Esophagus squamous epithelium (tissue), 5 donors: ENCODE data around the gene MATN1. TPM values are rescaled to one million over a fixed set of nuclear protein-coding genes. Genes with fewer than 3 reads are reported as not detected.

Experiments
- DNase-seq: peaks from one replicate; lab custom pipeline; 2025; lab: John Stamatoyannopoulos, UW
- H3K27ac ChIP-seq, 4 donors: fragments of 200-600 bp; sonication (generic); one replicate each; pipeline ENCODE4 v1.5.1; 2016 to 2019; ENCODE audit warnings: mild to moderate bottlenecking in 1 of 4
- H3K27me3 ChIP-seq, 4 donors: fragments of 200-600 bp; sonication (generic); 1 replicate in 3 of 4; 2 replicates in 1 of 4; pipeline versions ENCODE4 v1.5.1 to v1.6.0; 2017 to 2021; ENCODE audit warnings: antibody characterized with exemption in 1 of 4
- H3K36me3 ChIP-seq, 3 donors: fragments of 200-600 bp; sonication (generic); one replicate each; pipeline ENCODE4 v1.5.1; 2016 to 2019
- H3K4me1 ChIP-seq, 3 donors: fragments of 200-600 bp; sonication (generic); one replicate each; pipeline ENCODE4 v1.5.1; 2017 to 2019
- H3K4me3 ChIP-seq, 4 donors: fragments of 200-600 bp; sonication (generic); 1 replicate in 3 of 4; 2 replicates in 1 of 4; pipeline ENCODE4 v1.5.1; 2016 to 2019; ENCODE audit warnings: mild to moderate bottlenecking in 2 of 4, moderate library complexity in 1 of 4
- H3K9me3 ChIP-seq, 3 donors: fragments of 200-600 bp; sonication (generic); one replicate each; pipeline ENCODE4 v1.5.1; 2016 to 2019
- CTCF ChIP-seq, 6 experiments: fragments of 450-650 bp in 4 of 6; fragments of 200-600 bp in 2 of 6; sonication (generic) in 2 of 6; IDR thresholded peaks; one replicate each; pipeline ENCODE4 v1.5.1; 2016 to 2019; ENCODE audit warnings: antibody characterized with exemption in 6 of 6, mild to moderate bottlenecking in 4 of 6, moderate library complexity in 4 of 6
- POLR2A ChIP-seq, 4 donors: fragments of 450-650 bp; IDR thresholded peaks; one replicate each; pipeline ENCODE4 v1.6.1; 2017; ENCODE audit warnings: antibody characterized with exemption in 4 of 4, mild to moderate bottlenecking in 4 of 4, moderate library complexity in 3 of 4
- whole genome bisulfite sequencing, 2 donors: methylation state at CpG; one replicate each; pipeline ENCODE4 v1.1.5; 2018; 5-methylcytosine and 5-hydroxymethylcytosine counted together
- intact Hi-C: fragments of 100-400 bp; cut with DNase I; formaldehyde crosslinking; loops from one replicate; pipeline ENCODE4 v1.15.0; 2022
- total RNA-seq, 4 donors: library from RNA; depleted of rRNA; stranded (reverse); fragments of >200 nt; gene quantifications; one replicate each; pipeline ENCODE4 v1.1.0, GENCODE V29; 2016
- donor health status: DM: yes; HTN: yes; CAD: no.

Gene MATN1
- total RNA-seq, 4 donors from 2014 or later = not detected

- Histone ChIP-seq H3K4me1 (peaks cover 0 to 11% (median 4%) of the 10 kb centered on the region in 3 donors), H3K27me3 (peaks cover 0 to 72% (median 0%) of the 10 kb centered on the region in 4 donors), H3K27ac (no peak overlapping the region), H3K36me3 (no peaks in the 10 kb centered on the region), H3K4me3 (no peak overlapping the region), H3K9me3 (peaks cover 0 to 11% (median 10%) of the 10 kb centered on the region in 3 donors)
- WGBS, 2 donors = 77 to 94% methylated on average over 2 of the region's 3 CpGs
- TF ChIP-seq CTCF (IDR thresholded peaks at IDR 0.05) (no peak), POLR2A (IDR thresholded peaks at IDR 0.05) (no peak)
- no peak for DNase-seq
- intact Hi-C loops = no loop called here
Observed at GRCh38 chr1:30678209-30678608, 45.2 kb downstream of the MATN1 start.

- DNase-seq = no peak
- no peaks in the 10 kb centered on the region for H3K36me3 ChIP-seq
- peaks cover 0 to 11% (median 4%) of the 10 kb centered on the region in 3 donors for H3K4me1 ChIP-seq
- peaks cover 0 to 16% (median 11%) of the 10 kb centered on the region in 3 donors for H3K9me3 ChIP-seq
- 70 to 72% methylated on average over 2 of the region's 2 CpGs for WGBS, 2 donors
- intact Hi-C loops = no loop called here
- peaks cover 0 to 72% (median 0%) of the 10 kb centered on the region in 4 donors for H3K27me3 ChIP-seq
- H3K27ac ChIP-seq = no peak overlapping the region
- H3K4me3 ChIP-seq = no peak overlapping the region
- no peak for TF ChIP-seq POLR2A (IDR thresholded peaks at IDR 0.05)
- TF ChIP-seq CTCF (IDR thresholded peaks at IDR 0.05) = no peak
Observed at GRCh38 chr1:30677471-30677870, 45.9 kb downstream of the MATN1 start.

GRCh38 chr1:30675761-30676160, 47.6 kb downstream of the MATN1 start:
- Histone ChIP-seq H3K9me3 (peaks cover 0 to 16% (median 11%) of the 10 kb centered on the region in 3 donors), H3K4me3 (no peak overlapping the region), H3K36me3 (no peaks in the 10 kb centered on the region), H3K27me3 (peaks cover 0 to 68% (median 0%) of the 10 kb centered on the region in 4 donors), H3K4me1 (peaks cover 0 to 11% (median 4%) of the 10 kb centered on the region in 3 donors), H3K27ac (peak overlapping the region in 1 of 4 donors; percentile 1)
- 21% methylated on average over 2 of the region's 2 CpGs for WGBS, 2 donors
- no peak for TF ChIP-seq CTCF (IDR thresholded peaks at IDR 0.05)
- TF ChIP-seq POLR2A (IDR thresholded peaks at IDR 0.05) = no peak
- intact Hi-C loops = no loop called here
- DNase-seq = no peak

- no peak for DNase-seq
- WGBS, 2 donors = 74 to 94% methylated on average over 2 of the region's 2 CpGs
- H3K27ac ChIP-seq = peak overlapping the region in 1 of 4 donors; percentile 2
Observed at GRCh38 chr1:30675289-30675688, 48.1 kb downstream of the MATN1 start.

More at GRCh38 chr1:30675289-30675688, 48.1 kb downstream of the MATN1 start:
- peaks cover 0 to 68% (median 0%) of the 10 kb centered on the region in 4 donors for H3K27me3 ChIP-seq
- H3K4me3 ChIP-seq = no peak overlapping the region
- no peaks in the 10 kb centered on the region for H3K36me3 ChIP-seq
- peaks cover 0 to 16% (median 11%) of the 10 kb centered on the region in 3 donors for H3K9me3 ChIP-seq
- H3K4me1 ChIP-seq = peaks cover 0 to 11% (median 4%) of the 10 kb centered on the region in 3 donors
- no peak for TF ChIP-seq CTCF (IDR thresholded peaks at IDR 0.05)
- no peak for TF ChIP-seq POLR2A (IDR thresholded peaks at IDR 0.05)
- intact Hi-C loops = no loop called here
